ENCODE data around the gene IBA57. TPM values are rescaled to one million over a fixed set of nuclear protein-coding genes. Genes with fewer than 3 reads are reported as not detected.
A peak's percentile ranks its signal among the peaks of the same experiment; 100 is the strongest.

IBA57 gene
- total RNA-seq, 2 donors from 2014 or later = 6.8 to 7.7 TPM

DNA sequence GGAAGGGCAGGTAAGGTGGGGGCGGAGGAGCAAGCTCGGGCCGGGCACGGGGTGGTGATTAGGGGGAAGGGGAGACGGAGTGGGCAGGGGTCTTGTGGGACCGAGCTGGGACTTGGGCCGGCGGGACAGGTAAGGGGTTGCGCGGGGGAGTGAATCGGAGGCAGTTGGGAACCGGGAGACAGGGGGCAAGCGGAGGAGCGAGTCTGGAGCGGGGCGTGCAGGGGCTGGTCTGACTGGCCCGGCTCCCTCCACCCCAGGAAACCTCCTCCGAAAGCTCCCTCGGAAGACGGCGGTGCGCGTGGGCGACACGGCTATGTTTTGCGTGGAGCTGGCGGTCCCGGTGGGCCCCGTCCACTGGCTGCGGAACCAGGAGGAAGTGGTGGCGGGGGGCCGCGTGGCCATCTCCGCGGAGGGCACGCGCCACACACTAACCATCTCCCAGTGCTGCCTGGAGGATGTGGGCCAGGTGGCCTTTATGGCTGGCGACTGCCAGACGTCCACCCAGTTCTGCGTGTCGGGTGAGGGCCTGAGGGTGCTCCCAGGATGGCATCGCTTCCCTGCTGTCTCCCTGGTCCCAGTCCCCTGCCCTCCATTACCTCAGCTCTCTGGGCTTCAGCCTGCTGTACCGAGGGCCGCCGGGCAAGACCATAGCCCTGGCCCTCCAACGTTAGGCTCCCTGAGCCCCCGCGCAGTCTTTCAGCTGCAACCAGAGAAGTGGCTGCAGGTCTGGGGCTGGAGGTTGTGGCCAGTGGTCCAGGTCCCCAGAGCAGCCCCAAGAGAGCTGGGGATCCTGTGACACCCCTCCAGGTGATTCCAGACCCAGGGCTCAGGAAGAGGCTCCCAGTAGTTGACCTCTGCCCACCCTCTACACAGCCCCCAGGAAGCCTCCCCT is 48.6 kb downstream of the IBA57 start:
- Histone ChIP-seq H3K36me3 (ENCODE audit: control insufficient read depth, insufficient read depth, low read length) (peaks cover 15% of the 10 kb centered on the region), H3K9ac (ENCODE audit: extremely low read depth, low read length, poor library complexity, severe bottlenecking) (no peak overlapping the region), H3K27ac (ENCODE audit: low read depth, low read length) (no peak overlapping the region), H3K4me3 (ENCODE audit: low read length) (peak overlapping the region; percentile 73), H3K27me3 (ENCODE audit: control insufficient read depth, insufficient read depth, low read length, poor library complexity, severe bottlenecking) (no peaks in the 10 kb centered on the region), H3K9me3 (ENCODE audit: control insufficient read depth, low read length) (no peaks in the 10 kb centered on the region), H3K4me1 (ENCODE audit: control insufficient read depth, insufficient read depth, low read length) (peaks cover 5% of the 10 kb centered on the region)
- Mint-ChIP-seq H3K27me3 (ENCODE audit: insufficient read depth) (peaks cover 28% of the 10 kb centered on the region), H3K4me3 (peak overlapping the region; percentile 76), H3K27ac (no peak overlapping the region), H3K4me1 (peaks cover 7% of the 10 kb centered on the region), H3K36me3 (ENCODE audit: low read depth) (peaks cover 26% of the 10 kb centered on the region), H3K9me3 (peaks cover 2% of the 10 kb centered on the region)
- TF ChIP-seq, protein P1, sequence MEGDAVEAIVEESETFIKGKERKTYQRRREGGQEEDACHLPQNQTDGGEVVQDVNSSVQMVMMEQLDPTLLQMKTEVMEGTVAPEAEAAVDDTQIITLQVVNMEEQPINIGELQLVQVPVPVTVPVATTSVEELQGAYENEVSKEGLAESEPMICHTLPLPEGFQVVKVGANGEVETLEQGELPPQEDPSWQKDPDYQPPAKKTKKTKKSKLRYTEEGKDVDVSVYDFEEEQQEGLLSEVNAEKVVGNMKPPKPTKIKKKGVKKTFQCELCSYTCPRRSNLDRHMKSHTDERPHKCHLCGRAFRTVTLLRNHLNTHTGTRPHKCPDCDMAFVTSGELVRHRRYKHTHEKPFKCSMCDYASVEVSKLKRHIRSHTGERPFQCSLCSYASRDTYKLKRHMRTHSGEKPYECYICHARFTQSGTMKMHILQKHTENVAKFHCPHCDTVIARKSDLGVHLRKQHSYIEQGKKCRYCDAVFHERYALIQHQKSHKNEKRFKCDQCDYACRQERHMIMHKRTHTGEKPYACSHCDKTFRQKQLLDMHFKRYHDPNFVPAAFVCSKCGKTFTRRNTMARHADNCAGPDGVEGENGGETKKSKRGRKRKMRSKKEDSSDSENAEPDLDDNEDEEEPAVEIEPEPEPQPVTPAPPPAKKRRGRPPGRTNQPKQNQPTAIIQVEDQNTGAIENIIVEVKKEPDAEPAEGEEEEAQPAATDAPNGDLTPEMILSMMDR (conservative IDR thresholded peaks at IDR 0.05) = no peak
- no peak for DNase-seq
- WGBS, 2 experiments (ENCODE audit: insufficient coverage in 1 of 2, insufficient read length in 1 of 2) = 31 to 72% methylated on average over 22 to 48 of the region's 48 CpGs

DNA sequence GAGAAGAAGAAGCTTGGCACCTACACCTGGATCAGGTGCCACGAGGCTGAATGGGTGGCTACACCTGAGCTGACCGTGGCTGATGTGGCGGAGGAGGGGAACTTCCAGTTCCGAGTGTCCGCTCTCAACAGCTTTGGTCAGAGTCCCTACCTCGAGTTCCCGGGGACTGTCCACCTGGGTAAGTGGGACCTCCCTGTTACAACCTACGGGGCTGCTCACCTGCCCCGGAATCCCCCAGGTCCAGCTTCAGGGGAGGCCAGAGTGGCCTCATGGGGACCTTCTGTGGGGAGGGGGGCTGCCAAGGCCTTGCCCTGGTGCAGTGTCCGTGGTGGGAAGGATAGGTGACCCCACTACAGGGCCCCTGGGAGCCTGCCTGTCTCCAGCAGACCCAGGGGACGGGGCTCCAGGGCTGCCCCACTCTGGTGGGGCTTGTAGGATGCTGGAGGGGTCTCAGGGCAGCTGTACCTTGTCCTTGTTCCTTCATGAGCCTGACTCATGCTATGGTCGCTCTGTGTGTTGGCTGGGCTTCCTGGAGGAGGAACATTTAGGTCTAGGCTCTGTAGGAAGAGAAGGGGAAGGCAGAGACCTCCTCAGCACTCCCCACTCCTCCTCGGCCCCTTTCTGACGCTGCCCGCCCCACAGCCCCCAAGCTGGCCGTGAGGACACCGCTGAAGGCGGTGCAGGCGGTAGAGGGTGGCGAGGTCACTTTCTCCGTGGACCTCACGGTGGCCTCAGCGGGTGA is 49.5 kb downstream of the IBA57 start:
- Histone ChIP-seq H3K36me3 (ENCODE audit: control insufficient read depth, insufficient read depth, low read length) (peaks cover 24% of the 10 kb centered on the region), H3K27me3 (ENCODE audit: control insufficient read depth, insufficient read depth, low read length, poor library complexity, severe bottlenecking) (no peaks in the 10 kb centered on the region), H3K9me3 (ENCODE audit: control insufficient read depth, low read length) (no peaks in the 10 kb centered on the region), H3K4me1 (ENCODE audit: control insufficient read depth, insufficient read depth, low read length) (peaks cover 5% of the 10 kb centered on the region), H3K27ac (ENCODE audit: low read depth, low read length) (no peak overlapping the region), H3K9ac (ENCODE audit: extremely low read depth, low read length, poor library complexity, severe bottlenecking) (no peak overlapping the region), H3K4me3 (ENCODE audit: low read length) (no peak overlapping the region)
- TF ChIP-seq, protein P1 (conservative IDR thresholded peaks at IDR 0.05) = no peak
- Mint-ChIP-seq H3K9me3 (peaks cover 2% of the 10 kb centered on the region), H3K4me3 (peak overlapping the region; percentile 76), H3K4me1 (peaks cover 7% of the 10 kb centered on the region), H3K36me3 (ENCODE audit: low read depth) (peaks cover 35% of the 10 kb centered on the region), H3K27ac (no peak overlapping the region), H3K27me3 (ENCODE audit: insufficient read depth) (peaks cover 23% of the 10 kb centered on the region)
- WGBS, 2 experiments (ENCODE audit: insufficient coverage in 1 of 2, insufficient read length in 1 of 2) = 92 to 95% methylated on average over 7 to 23 of the region's 23 CpGs
- no peak for DNase-seq

DNA sequence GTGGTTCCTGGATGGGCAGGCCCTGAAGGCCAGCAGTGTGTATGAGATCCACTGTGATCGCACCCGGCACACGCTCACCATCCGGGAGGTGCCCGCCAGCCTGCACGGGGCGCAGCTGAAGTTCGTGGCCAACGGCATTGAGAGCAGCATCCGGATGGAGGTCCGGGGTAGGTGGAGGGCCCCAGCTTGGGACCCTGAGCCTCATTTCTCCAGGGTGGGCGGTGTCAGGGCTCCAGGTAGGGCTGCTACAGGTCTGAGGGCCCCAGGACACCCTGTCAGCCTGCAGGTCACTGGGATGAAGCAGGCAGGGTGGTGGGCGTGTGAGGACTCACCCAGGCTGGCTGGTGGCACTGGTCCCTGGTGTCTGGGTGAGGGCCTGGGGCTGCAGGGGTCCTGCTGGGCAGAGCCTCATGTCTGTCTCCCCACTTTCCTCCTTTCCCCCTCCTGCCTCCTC is 50.1 kb downstream of the IBA57 start:
- no peak overlapping the region for H3K27ac Mint-ChIP-seq
- TF ChIP-seq, protein P1 (conservative IDR thresholded peaks at IDR 0.05) = no peak
- peaks cover 30% of the 10 kb centered on the region for H3K36me3 ChIP-seq (ENCODE audit: control insufficient read depth, insufficient read depth, low read length)

More for the DNA sequence above, 50.1 kb downstream of the IBA57 start:
- Histone ChIP-seq H3K27ac (ENCODE audit: low read depth, low read length) (no peak overlapping the region), H3K4me1 (ENCODE audit: control insufficient read depth, insufficient read depth, low read length) (peaks cover 5% of the 10 kb centered on the region), H3K9ac (ENCODE audit: extremely low read depth, low read length, poor library complexity, severe bottlenecking) (no peak overlapping the region), H3K27me3 (ENCODE audit: control insufficient read depth, insufficient read depth, low read length, poor library complexity, severe bottlenecking) (no peaks in the 10 kb centered on the region), H3K9me3 (ENCODE audit: control insufficient read depth, low read length) (no peaks in the 10 kb centered on the region), H3K4me3 (ENCODE audit: low read length) (no peak overlapping the region)
- Mint-ChIP-seq H3K27me3 (ENCODE audit: insufficient read depth) (peaks cover 19% of the 10 kb centered on the region), H3K4me3 (no peak overlapping the region), H3K9me3 (peaks cover 2% of the 10 kb centered on the region), H3K4me1 (peaks cover 7% of the 10 kb centered on the region), H3K36me3 (ENCODE audit: low read depth) (peaks cover 41% of the 10 kb centered on the region)
- DNase-seq = no peak
- 96 to 97% methylated on average over 10 to 13 of the region's 13 CpGs for WGBS, 2 experiments (ENCODE audit: insufficient coverage in 1 of 2, insufficient read length in 1 of 2)
